Lower lobe of right lung (tissue), 2 donors: ENCODE results near the gene CTNND2. TPM values are rescaled to one million over a fixed set of nuclear protein-coding genes. Genes with fewer than 3 reads are reported as not detected.

Experiments used
- ATAC-seq, 2 donors: fragments of 200-7000 bp; cut with Tn5 transposase; one replicate each; pipeline ENCODE4 v1.9.1; 2020 to 2022; ENCODE audit warnings: mild to moderate bottlenecking in 2 of 2, moderate library complexity in 2 of 2
- DNase-seq: peaks from one replicate; pipeline ENCODE4 v3.0.0-alpha.2; 2020
- H3K27ac ChIP-seq: fragments of 200-600 bp; one replicate; pipeline ENCODE4 v1.8.0; 2022
- H3K27me3 ChIP-seq: fragments of 200-600 bp; one replicate; pipeline ENCODE4 v1.8.0; 2022; ENCODE audit warnings: low read depth
- H3K36me3 ChIP-seq: fragments of 200-600 bp; one replicate; pipeline ENCODE4 v1.8.0; 2022; ENCODE audit warnings: mild to moderate bottlenecking
- H3K4me1 ChIP-seq: fragments of 200-600 bp; one replicate; pipeline ENCODE4 v1.8.0; 2022
- H3K4me3 ChIP-seq: fragments of 200-600 bp; one replicate; pipeline ENCODE4 v1.8.0; 2022; ENCODE audit warnings: mild to moderate bottlenecking
- H3K9me3 ChIP-seq: fragments of 200-600 bp; one replicate; pipeline ENCODE4 v1.8.0; 2022
- CTCF ChIP-seq: fragments of 200-600 bp; IDR thresholded peaks from one replicate; pipeline ENCODE4 v1.8.0; 2022; ENCODE audit warnings: antibody characterized with exemption, mild to moderate bottlenecking
- intact Hi-C: fragments of 100-400 bp; cut with DNase I; formaldehyde crosslinking; loops from one replicate; pipeline ENCODE4 v1.11.0; 2022
- total RNA-seq: library from RNA; stranded (reverse); fragmentation: NEBNext Ultra II Directional; extraction: Animal tissue kit (Norgen Biotek cat#: 25700); gene quantifications from one replicate; pipeline ENCODE4 v1.2.1, GENCODE V29; 2021
- donor health status: DM: no; HTN: yes; CAD: no; lungs with severe emphysema.

The CTNND2 gene
- total RNA-seq, 1 donor from 2014 or later: 6.0 TPM

DNA sequence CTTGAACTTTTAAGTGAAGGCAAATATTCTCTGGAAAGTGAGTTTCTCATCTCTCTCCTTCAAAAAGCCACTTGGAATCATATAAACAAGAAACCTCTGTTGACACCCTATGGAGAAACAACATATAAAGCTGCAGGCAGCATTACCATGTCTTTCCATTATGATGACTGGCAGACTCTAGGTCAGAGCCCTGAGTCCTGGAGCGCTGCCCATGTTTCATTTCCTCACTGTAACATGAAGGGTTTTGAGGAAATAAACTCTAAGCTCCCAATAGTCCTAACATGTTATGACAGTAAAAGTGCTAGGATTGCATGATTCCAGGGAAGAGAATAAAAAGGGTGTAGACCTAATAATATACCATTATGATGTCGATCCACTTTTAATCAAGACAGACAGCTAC lies 220.6 kb downstream of the CTNND2 start:
- Histone ChIP-seq H3K9me3 (no peaks in the 10 kb centered on the region), H3K4me3 (no peak overlapping the region), H3K4me1 (no peaks in the 10 kb centered on the region), H3K36me3 (no peaks in the 10 kb centered on the region), H3K27ac (no peak overlapping the region), H3K27me3 (no peaks in the 10 kb centered on the region)
- intact Hi-C loops: no loop called here
- no peak for TF ChIP-seq CTCF
- DNase-seq (no peak), ATAC-seq (no peak)

GRCh38 chr5:11681796-11682195 lies 222.4 kb downstream of the CTNND2 start:
- Histone ChIP-seq H3K9me3 (no peaks in the 10 kb centered on the region), H3K27me3 (no peaks in the 10 kb centered on the region), H3K36me3 (no peaks in the 10 kb centered on the region), H3K4me3 (no peak overlapping the region), H3K4me1 (no peaks in the 10 kb centered on the region), H3K27ac (no peak overlapping the region)
- TF ChIP-seq CTCF: no peak
- intact Hi-C loops: no loop called here
- DNase-seq (no peak), ATAC-seq (no peak)

DNA sequence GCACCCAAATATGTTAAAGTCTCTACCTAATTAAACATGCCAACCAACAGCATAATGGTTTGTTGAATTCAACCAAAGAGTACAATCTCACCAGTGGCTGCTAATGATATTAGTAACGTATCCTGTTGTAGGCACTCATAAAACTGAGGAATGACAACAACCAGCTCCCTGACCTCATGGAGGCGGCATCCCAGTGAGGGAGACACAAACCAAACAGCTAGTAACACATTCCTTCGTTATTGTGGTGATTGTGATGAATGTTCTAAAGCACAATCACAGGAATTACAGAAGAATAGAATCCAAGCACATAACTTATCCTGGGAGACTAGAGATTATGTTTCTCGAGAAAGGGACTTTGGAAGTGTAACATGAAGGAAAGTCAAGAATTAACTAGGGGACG lies 224.6 kb downstream of the CTNND2 start:
- Histone ChIP-seq H3K4me3 (no peak overlapping the region), H3K36me3 (no peaks in the 10 kb centered on the region), H3K27ac (no peak overlapping the region), H3K4me1 (no peaks in the 10 kb centered on the region), H3K9me3 (no peaks in the 10 kb centered on the region), H3K27me3 (no peaks in the 10 kb centered on the region)
- TF ChIP-seq CTCF: no peak
- intact Hi-C loops: no loop called here
- ATAC-seq: no peak
- no peak for DNase-seq

- TF ChIP-seq CTCF: no peak
- H3K9me3 ChIP-seq: no peaks in the 10 kb centered on the region
- H3K4me3 ChIP-seq: no peak overlapping the region
- H3K36me3 ChIP-seq: no peaks in the 10 kb centered on the region
- no peaks in the 10 kb centered on the region for H3K27me3 ChIP-seq
- no peaks in the 10 kb centered on the region for H3K4me1 ChIP-seq
- no peak overlapping the region for H3K27ac ChIP-seq
- DNase-seq (no peak), ATAC-seq (no peak)
- intact Hi-C loops: no loop called here
Observed at GRCh38 chr5:11675184-11675583, 229.1 kb downstream of the CTNND2 start.

DNA sequence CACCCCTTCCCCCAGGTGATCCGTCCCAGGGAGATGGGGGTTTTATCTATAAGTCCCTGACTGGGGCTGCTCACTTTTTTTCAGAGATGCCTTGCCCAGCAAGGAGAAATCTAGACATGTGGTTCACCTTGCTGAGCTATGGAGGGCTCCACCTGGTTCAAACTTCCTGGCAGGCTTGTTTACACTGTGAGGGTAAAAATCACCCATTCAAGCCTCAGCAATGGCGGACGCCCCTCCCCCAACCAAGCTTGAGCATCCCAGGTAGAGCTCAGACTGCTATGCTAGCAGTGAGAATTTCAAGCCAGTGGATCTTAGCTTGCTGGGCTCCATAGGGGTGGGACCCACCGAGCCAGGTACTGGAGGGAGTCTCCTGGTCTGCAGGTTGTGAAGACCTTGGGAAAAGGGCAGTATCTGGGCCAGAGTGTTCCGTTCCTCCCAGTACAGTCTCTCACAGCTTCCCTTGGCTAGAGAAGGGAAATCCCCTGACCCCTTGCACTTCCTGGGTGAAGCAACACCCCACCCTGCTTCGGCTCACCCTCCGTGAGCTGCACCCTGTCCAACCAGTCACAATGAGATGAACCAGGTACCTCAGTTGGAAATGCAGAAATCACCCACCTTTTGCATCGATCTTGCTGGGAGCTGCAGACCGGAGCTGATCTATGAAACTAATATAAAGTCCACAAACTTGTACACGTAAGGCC lies 231.7 kb downstream of the CTNND2 start:
- H3K27me3 ChIP-seq: no peaks in the 10 kb centered on the region
- TF ChIP-seq CTCF: no peak
- H3K4me1 ChIP-seq: no peaks in the 10 kb centered on the region
- H3K36me3 ChIP-seq: no peaks in the 10 kb centered on the region
- H3K9me3 ChIP-seq: no peaks in the 10 kb centered on the region
- ATAC-seq: no peak
- intact Hi-C loops: no loop called here
- H3K4me3 ChIP-seq: no peak overlapping the region
- no peak for DNase-seq
- no peak overlapping the region for H3K27ac ChIP-seq
